Right lobe of liver (tissue), 6 donors: ENCODE results near the gene LANCL2. TPM values are rescaled to one million over a fixed set of nuclear protein-coding genes. Genes with fewer than 3 reads are reported as not detected.

Source experiments
- ATAC-seq, 4 donors: fragments of 200-7000 bp; cut with Tn5 transposase; one replicate each; pipeline ENCODE4 v1.9.1; 2020; ENCODE audit warnings: mild to moderate bottlenecking in 4 of 4, moderate library complexity in 4 of 4
- DNase-seq, 3 donors: peaks; one replicate each; pipeline ENCODE4 v3.0.0-alpha.2; 2020
- H3K27ac ChIP-seq, 3 donors: fragments of 200-600 bp; one replicate each; pipeline ENCODE4 v1.8.0; 2022
- H3K27me3 ChIP-seq, 2 donors: fragments of 200-600 bp; one replicate each; pipeline ENCODE4 v1.8.0; 2022
- H3K36me3 ChIP-seq, 4 donors: fragments of 200-600 bp; sonication (generic) in 1 of 4; one replicate each; pipeline versions ENCODE4 v1.5.1 to v1.8.0; 2017 to 2022; ENCODE audit warnings: control low read depth in 1 of 4
- H3K4me1 ChIP-seq, 4 donors: fragments of 200-600 bp; sonication (generic) in 1 of 4; one replicate each; pipeline versions ENCODE4 v1.5.1 to v1.8.0; 2017 to 2022; ENCODE audit warnings: control low read depth in 1 of 4
- H3K4me3 ChIP-seq, 3 donors: fragments of 200-600 bp; one replicate each; pipeline ENCODE4 v1.8.0; 2022
- H3K9me3 ChIP-seq, 4 donors: fragments of 200-600 bp; sonication (generic) in 1 of 4; one replicate each; pipeline versions ENCODE4 v1.5.1 to v1.8.0; 2017 to 2022; ENCODE audit warnings: control low read depth in 1 of 4
- POLR2A ChIP-seq: fragments of 450-650 bp; IDR thresholded peaks from one replicate; pipeline ENCODE4 v1.6.1; 2017; ENCODE audit warnings: antibody characterized with exemption, mild to moderate bottlenecking
- WGBS: methylation state at CpG from one replicate; pipeline ENCODE4 v1.1.6; 2018; ENCODE audit warnings: low coverage, low lambda C conversion rate; ENCODE audit not compliant: insufficient coverage; ENCODE audit errors: missing lambda C conversion rate; 5-methylcytosine and 5-hydroxymethylcytosine counted together
- intact Hi-C, 2 donors: fragments of 100-400 bp; cut with DNase I; formaldehyde crosslinking; loops; one replicate each; pipeline versions ENCODE4 v1.11.2 to v1.14.1; 2022
- total RNA-seq, 6 experiments: library from RNA; depleted of rRNA in 2 of 6; stranded (reverse); fragments of >200 nt in 2 of 6; fragmentation: NEBNext Ultra II Directional in 3 of 6; extraction: Animal tissue kit (Norgen Biotek cat#: 25700) in 3 of 6; gene quantifications; one replicate each; pipeline versions ENCODE4 v1.1.0 to v1.2.4, GENCODE V29; 2016 to 2023
- TF ChIP-seq, protein P1 (sequence below), 4 donors: fragments of 200-600 bp in 3 of 4; fragments of 450-650 bp in 1 of 4; IDR thresholded peaks; one replicate each; pipeline versions ENCODE4 v1.5.1 to v1.8.0; 2016 to 2022; ENCODE audit warnings: antibody characterized with exemption in 4 of 4, mild to moderate bottlenecking in 2 of 4
- donor health status: DM: no; HTN: yes; CAD: no.
- donor health status: DM: no; HTN: no; CAD: no.
- donor health status: DM: no; HTN: no; CAD: no.
- donor health status: DM: no; HTN: yes; CAD: no.
- donor health status: DM: no; HTN: yes; CAD: no.

LANCL2 gene
- total RNA-seq, 6 experiments from 2014 or later, result 7.3 to 12.1 (median 8.3) TPM

DNA sequence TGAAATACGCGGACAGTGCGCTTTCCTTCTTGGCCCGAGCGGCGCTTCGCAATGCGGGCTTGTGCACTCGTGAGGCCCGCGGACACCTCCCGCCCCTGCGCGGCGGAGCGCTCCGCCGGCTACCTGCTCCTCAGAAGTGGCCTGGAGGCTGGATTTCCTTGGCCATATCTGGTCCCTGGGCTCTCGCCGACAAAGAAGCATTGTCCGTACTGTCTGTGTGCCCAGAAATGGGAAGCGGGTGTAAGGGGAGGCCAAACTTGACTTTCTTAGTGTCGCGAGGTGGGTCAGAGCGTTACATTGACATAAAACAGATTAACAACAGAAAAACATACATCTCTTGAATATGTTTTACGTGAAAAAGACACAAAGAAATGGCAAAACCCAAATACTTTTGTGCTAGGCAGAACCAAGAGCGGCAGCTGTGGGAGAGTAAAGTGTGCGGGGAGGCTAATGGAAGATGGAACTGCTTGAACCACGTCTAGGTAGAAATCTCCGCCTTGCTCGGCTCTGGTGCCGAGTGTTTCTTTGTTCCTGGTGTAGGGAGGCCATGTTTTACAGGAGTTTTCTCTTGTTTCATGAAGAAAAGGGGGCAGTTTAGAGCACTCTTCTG, 1.4 kb downstream of the LANCL2 start:
- Histone ChIP-seq H3K9me3 (no peaks in the 10 kb centered on the region), H3K4me3 (peak overlapping the region; percentile 93 to 98 (median 98)), H3K4me1 (peaks cover 0 to 18% (median 9%) of the 10 kb centered on the region in 4 donors), H3K27ac (peak overlapping the region; percentile 99 to 100 (median 100)), H3K27me3 (no peaks in the 10 kb centered on the region), H3K36me3 (no peaks in the 10 kb centered on the region)
- DNase-seq (no peak), ATAC-seq (peak; percentile 34 to 45 (median 40))
- TF ChIP-seq POLR2A, result no peak
- TF ChIP-seq, protein P1, sequence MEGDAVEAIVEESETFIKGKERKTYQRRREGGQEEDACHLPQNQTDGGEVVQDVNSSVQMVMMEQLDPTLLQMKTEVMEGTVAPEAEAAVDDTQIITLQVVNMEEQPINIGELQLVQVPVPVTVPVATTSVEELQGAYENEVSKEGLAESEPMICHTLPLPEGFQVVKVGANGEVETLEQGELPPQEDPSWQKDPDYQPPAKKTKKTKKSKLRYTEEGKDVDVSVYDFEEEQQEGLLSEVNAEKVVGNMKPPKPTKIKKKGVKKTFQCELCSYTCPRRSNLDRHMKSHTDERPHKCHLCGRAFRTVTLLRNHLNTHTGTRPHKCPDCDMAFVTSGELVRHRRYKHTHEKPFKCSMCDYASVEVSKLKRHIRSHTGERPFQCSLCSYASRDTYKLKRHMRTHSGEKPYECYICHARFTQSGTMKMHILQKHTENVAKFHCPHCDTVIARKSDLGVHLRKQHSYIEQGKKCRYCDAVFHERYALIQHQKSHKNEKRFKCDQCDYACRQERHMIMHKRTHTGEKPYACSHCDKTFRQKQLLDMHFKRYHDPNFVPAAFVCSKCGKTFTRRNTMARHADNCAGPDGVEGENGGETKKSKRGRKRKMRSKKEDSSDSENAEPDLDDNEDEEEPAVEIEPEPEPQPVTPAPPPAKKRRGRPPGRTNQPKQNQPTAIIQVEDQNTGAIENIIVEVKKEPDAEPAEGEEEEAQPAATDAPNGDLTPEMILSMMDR (IDR thresholded peaks at IDR 0.05), result no peak
- intact Hi-C loops, result no loop called here
- under 1% methylated on average over 24 of the region's 32 CpGs for WGBS

DNA sequence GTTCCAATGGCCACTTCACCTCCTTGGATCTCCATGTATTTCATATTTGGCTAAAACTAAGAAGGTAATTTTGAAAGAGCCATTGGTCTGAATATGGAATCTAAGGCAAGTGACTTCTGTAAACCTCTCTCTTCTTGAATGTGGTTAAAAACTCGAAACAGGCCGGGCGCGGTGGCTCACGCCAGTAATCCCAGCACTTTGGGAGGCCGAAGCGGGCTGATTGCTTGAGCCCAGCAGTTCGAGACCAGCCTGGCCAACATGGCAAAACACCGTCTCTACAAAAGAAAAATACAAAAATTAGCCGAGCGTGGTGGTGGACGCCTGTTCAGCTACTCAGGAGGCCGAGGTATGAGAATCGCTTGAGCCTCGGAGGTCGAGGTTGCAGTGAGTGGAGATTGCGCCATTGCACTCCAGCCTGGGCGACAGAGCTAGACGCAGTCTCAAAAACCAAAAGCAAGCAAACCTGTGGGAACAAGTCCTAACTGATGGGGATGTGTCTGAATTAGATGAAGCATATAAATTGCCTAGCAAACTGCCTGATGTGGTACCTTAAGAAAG, 2.2 kb downstream of the LANCL2 start:
- Histone ChIP-seq H3K9me3 (no peaks in the 10 kb centered on the region), H3K27me3 (no peaks in the 10 kb centered on the region), H3K4me3 (peak overlapping the region; percentile 93 to 98 (median 98)), H3K4me1 (peaks cover 0 to 18% (median 9%) of the 10 kb centered on the region in 4 donors), H3K36me3 (no peaks in the 10 kb centered on the region), H3K27ac (no peak overlapping the region)
- ATAC-seq (no peak), DNase-seq (no peak)
- WGBS, result 95% methylated on average over 18 of the region's 19 CpGs
- no peak for TF ChIP-seq POLR2A
- TF ChIP-seq, protein P1 (IDR thresholded peaks at IDR 0.05), result no peak
- intact Hi-C loops, result no loop called here

DNA sequence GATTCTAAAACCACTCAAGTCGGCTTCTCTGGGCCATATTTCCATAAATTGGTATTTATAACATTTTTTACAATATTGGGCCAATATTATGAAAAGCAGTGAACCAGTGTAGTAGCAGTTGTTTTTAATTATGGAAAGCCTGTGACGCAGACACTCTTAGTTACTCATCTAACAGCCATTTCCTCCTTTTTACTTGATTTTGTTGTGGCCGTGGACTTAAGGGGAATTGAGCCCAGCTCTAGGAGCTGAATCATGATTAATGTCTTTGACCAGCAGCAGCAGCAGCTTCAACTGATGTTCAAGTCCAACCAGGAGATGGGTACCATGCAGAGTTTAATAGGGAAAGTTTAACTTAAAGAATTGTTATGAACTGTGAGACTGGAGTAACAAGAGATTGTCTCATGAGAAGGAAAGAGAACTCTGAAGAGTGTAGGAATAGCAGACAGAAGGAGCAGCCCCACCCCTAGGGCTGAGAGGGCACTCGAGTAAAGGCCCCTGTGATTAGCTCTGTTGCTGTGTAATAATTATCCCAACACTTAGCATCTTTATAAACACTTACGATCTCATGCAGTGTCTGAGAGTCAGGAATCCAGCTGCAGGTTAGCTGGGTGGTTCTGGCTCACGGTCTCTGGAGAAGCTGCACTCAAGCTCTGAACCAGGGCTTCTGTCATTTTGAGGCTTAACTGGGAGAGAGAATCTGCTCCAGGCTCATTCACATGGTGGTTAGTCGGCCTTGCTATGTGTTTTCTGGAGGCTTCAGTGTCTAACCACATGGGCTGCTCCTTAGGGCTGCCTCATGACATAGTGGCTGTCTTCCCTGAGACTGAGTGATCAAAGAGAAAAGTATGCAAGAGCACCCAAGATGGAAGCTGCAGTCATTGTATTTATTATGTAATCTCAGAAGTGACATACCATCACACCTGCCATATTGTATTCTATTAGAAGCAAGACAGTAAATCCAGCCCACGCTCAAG, 4.6 kb downstream of the LANCL2 start:
- intact Hi-C loops, result no loop called here
- DNase-seq, result no peak

DNA sequence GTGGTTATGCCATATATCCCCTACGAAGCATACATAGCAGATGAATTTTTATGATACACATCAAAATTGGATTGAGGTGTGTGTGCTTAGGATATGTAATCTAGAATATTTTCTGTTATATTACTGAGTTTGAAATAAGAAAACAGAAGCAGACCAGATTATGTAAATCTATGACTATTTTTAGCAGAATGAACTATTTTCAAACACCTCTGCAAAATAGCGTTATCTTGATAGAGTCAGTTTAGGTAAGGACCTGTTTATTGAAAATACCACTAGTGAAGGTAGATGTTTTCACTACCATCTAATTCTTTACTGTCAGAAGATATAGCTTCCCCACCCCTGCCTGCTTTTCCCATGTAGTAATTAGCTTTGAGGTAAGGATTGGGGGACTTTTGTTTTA, 9.1 kb downstream of the LANCL2 start:
- Histone ChIP-seq H3K4me3 (no peak overlapping the region), H3K4me1 (no peaks in the 10 kb centered on the region), H3K9me3 (no peaks in the 10 kb centered on the region), H3K27ac (no peak overlapping the region), H3K36me3 (no peaks in the 10 kb centered on the region), H3K27me3 (no peaks in the 10 kb centered on the region)
- DNase-seq (no peak), ATAC-seq (no peak)
- intact Hi-C loops, result no loop called here
- 92% methylated on average over 2 of the region's 2 CpGs for WGBS
- TF ChIP-seq POLR2A, result no peak
- TF ChIP-seq, protein P1 (IDR thresholded peaks at IDR 0.05), result no peak

More for the DNA sequence above, 4.6 kb downstream of the LANCL2 start:
- peaks cover 0 to 15% (median 8%) of the 10 kb centered on the region in 4 donors for H3K4me1 ChIP-seq
- ATAC-seq, result no peak
- H3K4me3 ChIP-seq, result no peak overlapping the region
- TF ChIP-seq, protein P1 (IDR thresholded peaks at IDR 0.05), result no peak
- TF ChIP-seq POLR2A, result no peak
- WGBS, result 79% methylated on average over 6 of the region's 8 CpGs
- no peaks in the 10 kb centered on the region for H3K27me3 ChIP-seq
- no peaks in the 10 kb centered on the region for H3K9me3 ChIP-seq
- no peak overlapping the region for H3K27ac ChIP-seq
- no peaks in the 10 kb centered on the region for H3K36me3 ChIP-seq
